Stimulated activated CD8-positive, alpha-beta memory T cell treated with anti-CD3 and anti-CD28 coated beads, Interleukin-15, amount 100 ng/mL, for 48 hours (primary cell): ENCODE data around the gene MCM9.

Experiments used
- DNase-seq, 2 donors: peaks; one replicate each; pipeline ENCODE4 v3.0.0-alpha.2; 2020; ENCODE audit warnings: low read depth in 2 of 2

The MCM9 gene

DNA sequence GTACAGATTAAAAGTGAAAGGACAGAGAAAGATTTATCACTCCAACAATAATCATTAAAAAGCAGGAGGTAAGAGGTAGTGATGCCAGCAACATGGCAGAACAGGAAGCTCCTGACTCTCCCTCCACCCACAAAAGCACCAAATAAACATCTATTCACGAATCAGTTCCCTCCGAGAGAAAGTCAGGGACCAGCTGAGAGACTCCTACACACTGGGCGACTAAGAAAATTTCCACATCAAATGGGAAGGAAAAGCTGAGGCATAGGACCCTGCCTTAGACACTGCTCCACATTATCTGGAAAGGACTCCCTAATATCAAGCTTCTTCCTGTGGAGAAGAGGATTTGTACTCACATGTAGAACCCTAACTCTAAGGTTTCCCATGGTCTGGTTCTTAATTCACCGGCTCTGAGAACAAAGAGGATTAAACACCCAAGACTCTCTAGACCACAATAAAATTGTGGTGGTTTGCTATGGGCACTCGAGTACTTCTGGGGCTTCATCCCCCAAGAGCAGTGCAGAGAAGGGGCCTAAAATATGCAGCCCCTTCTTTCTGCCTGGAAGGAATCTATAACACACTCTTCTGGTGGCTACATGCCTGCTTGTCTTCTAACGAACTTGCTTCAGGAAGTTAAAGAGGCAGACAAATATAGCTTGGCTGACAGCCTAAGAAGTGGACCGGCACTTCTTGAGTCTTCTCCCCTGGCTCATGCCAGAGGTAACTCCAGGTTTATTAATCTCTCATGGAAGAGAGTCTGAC, 70.4 kb downstream of the MCM9 start:
- DNase-seq = no peak

DNA sequence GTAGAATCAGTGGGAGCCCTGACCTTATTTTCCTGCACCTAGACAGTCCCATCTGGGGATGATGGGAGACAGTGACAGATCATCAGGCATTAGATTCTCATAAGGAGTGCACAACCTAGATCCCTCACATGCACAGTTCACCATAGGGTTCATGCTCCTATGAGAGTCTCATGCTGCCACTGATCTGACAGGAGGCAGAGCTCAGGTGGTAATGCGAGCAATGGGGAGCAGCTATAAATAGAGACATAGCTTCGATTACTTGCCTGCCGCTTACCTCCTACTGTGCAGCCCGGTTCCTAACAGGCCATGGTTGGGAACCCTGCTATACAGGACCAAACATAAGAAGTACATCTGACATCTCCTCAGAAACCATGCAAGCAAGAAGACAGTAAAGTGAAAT, 72.5 kb downstream of the MCM9 start:
- DNase-seq = no peak

DNA sequence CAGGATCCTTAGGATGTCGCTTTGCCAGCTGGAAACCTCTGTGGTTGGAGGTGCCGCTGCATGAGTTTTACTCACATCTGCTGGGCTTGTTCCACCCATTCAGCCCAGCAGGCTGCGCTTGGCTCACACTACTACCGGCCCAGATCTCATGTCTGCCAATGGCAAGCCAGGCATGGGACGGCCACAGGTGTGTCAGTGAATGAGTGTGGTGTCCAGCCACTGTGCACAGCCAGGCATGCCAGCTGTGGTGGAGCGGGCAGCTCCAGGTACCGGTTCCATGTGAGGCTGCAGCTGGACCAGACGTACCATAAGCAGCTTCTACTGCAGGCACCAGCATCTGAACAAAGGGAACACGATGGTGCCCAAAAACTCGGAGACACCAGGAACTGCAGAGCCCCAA, 74.1 kb downstream of the MCM9 start:
- DNase-seq = no peak

DNA sequence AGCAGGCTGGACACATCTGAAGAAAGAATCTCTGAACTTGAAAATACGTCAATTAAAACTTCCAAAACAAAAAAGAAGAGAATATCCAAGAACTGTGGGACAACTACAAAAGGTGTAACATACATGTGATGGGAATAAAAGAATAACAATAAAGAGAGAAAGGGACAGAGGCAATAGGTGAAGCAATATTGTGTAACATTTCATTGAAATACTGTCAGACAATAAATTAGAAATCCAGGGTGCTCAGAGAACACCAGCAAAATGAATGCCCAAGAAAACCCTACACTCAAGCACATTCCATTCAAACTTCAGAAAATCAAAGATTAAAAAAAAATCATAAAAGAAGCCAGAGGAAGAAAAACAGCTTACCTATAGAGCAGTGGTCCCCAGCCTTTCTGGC, 74.6 kb downstream of the MCM9 start:
- no peak for DNase-seq

DNA sequence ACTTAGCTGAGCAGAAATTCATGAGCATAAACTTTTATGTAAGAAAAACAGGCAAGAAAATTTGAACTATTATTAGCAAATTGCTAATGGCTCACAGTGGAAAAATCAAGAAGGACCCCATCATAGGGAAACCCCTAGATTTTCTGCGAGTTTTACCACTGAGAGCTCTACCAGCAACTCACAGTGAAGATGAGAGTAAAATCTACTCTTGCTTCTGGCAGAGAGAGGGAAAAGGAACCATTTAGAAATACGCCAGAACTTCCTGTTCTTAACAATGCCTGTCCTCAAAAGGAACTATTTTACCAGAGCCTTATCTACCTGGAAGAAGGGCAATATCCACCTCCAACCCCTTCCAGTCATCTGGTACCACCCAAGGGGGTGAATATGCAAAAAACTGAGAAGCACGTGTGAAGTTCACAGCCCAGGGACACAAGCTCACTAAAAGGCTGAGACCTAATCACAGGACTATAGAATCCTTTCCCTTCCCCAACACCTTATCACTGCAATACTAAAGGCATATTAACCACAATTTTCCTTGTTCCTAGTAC, 75.4 kb downstream of the MCM9 start:
- no peak for DNase-seq

DNA sequence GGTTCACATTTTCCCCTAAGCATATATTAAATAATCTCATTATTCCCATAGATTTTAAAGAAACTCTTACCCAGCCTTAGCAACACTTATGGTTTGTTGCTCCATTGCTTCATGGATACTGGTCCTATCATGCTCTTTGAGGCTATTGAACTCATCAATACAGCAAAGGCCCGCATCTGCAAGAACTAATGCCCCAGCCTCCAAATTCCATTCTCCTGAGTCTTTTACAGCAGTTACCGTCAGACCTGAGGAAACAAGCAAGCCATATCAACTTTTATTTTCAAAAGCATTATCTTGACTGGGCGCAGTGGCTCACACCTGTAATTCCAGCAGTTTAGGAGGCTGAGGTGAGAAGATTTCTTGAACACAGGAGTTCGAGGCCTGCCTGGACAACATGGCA, 78.7 kb downstream of the MCM9 start:
- no peak for DNase-seq

DNA sequence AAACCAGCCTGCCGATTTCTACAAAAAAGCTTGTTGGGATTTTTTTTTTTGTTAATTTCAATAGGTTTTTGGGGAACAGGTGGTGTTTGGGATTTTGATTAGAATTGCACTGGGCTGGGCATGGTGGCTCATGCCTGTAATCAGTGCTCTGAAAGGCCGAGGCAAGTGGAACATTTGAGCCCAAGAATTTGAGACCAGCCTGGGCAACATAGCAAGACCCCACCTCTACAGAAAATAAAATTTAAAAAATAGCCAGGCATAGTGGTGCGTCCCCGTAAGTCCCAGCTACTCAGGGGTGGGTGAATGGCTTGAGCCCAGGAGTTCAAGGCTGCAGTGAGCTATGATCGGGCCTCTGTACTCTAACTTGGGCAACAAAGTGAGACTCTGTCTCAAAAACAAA, 81.6 kb downstream of the MCM9 start:
- no peak for DNase-seq

DNA sequence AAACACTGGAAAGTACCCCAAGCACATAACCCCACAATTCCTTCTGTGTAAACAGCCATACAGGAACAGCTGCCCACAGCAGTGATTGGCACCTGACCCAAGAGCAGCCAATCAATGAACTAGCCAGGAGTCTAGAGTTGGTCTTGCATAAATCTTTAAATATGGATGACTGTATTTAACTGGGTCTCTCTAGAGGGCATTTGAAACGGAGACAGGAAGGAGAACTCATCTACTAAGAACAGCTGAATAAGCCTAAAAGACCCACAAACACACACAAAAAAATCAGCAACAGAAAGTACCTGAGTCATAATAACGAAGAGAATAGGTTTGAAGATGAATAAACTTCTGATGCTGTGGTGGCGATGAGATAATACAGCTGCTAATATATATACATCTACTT, 90.0 kb downstream of the MCM9 start:
- DNase-seq = no peak

DNA sequence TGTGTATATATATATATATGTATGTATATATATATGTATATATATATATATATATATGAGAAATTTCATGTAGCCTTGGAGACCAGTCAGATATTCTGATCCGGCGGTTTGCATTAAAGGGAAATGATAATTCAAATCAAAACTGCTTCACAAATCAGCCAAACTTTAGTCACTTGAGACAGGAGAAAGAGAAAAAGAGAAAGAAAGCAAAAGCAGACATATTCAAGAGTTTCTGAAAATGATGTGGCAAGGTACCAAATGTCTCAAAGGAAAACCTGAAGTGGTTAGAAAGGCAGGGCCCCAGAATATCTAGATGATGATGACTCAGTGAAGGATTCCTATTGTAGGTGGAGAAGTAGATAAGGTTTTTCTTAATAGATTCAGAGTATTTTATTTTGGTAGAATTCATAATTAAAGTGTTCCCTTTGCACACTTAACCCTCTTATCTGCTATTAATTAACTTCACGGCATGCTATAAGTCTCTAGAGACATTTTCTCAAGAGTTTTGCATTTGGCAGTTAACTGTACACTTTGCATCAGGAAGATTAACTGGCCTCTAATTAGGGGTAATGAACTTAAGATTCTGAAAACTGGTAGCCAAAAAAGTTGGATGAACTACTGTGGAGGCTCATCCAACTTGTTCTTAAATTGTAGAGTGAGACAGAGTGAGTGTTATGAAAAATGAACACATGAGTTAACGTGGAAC, 91.1 kb downstream of the MCM9 start:
- no peak for DNase-seq

DNA sequence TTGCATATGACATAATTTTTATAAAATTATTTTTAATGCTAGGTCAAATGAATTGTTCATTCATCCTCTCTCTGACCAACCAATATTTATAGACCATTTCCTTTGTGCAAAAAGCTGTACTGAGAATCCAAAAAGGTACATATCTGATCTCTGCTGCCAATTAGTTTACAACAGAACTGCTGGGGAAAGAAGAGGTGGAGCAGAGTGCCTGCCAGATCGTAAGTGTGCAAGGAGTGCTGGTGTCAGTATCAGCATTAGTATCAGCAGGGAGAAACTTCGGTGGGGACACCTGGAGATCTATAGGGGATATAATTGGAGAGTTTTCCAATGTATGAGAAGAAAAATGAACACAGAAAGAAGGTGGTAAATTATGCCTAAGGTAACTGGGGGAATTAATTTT, 104.3 kb downstream of the MCM9 start:
- no peak for DNase-seq

DNA sequence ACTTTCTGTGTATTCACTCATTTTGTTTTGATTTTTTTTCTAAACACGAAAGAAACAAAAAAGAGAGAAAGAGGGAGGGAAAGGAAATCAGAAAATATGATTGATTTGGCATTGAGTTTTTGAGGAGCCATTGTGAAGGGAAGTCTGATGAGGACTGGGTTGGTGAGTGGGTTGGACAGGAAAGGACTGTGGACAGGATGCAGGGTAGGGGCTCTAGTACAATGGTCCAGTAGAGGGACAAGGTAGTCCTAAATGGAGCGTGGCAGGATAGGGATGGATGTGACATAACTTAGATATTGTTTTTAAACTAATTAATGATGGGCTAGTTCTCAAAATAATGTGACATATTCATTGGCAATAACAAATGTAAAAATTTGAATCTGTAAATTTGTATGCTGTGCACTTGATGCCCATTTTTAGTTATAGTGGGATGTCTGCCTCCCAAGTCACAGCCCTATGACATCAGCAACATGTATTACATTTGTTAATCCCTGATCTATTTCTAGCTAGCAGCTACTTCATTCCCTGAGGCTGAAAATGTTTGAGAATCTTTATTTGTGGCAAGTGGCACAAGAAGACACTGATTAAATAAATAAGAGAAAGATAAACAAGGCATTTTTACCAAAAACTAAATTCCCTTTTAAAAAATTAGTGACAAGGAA, 105.0 kb downstream of the MCM9 start:
- DNase-seq = no peak

DNA sequence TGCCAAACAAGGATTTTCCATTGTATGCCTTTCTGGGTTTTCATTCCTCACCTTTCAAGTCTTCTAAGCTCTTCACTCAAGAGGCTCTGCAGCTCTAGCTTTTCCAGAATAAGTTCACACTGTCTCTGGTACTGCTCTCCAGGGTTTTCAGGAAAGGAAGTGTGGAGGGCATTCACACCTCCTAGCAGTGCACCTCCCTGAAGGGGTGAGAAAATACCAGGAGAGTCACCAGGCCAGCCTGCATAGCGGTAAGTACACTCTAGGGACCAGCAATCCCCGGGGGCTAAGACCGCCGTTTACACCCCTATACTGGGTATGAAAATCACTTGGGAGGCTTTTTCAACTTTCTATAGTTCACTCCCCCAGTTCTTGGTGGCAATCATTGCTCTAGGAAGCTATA, 108.9 kb downstream of the MCM9 start:
- DNase-seq = no peak

DNA sequence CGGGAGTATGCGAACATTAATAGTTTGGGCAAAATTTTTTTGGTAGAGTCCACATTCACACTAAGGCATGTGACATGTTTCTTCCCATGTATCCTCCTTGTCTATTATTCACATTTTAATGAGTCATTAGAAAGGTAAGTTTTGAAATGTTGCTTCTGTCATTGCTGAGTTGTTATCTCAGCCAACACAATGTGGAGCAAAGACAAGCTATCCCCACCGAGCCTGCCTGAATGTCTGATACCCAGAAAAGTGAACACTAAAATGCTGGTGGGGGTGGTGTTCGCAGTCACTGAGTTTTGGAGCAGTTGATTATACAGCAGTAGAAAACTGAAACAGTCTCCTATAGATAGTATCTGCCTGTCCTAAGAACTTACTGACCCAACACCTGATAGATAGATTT, 109.3 kb downstream of the MCM9 start:
- DNase-seq = no peak

DNA sequence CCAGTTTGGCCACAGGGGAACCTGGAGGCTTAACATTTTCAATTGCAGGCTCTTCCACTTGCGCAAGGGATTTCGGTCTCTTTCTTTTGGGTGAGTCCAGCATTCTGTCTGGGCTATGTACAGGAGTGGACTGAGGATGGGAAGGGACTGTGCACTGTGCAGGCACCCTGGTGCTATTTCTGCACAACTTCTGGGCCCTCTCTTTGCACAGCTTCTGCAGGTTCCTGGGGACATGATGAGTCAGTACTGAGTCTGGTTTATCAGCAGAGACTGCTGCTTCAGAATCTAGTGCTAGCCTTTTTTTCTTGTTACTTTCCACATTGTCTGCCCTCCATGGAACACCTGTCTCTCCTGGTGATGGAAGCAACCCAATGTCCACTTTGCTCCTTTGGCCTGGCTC, 119.5 kb downstream of the MCM9 start:
- no peak for DNase-seq

DNA sequence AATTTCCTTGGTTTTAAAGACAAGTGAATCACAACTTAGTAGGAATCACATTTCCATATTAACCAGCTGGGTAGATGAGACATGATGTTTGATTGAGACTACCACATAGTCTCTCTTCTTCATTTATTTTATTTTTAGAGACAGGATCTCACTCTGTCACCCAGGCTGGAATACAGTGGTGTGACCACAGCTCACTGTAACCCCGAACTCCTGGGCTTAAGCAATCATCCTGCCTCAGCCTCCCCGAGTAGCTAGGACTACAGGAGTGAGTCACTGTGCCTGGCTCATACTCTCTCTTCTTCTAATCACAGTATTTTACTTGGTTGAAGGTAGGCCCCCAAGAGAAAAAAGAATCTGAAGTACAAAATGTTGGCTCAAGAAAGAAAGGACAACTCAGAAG, 121.2 kb downstream of the MCM9 start:
- DNase-seq = peak in 1 of 2 donors; percentile 30

DNA sequence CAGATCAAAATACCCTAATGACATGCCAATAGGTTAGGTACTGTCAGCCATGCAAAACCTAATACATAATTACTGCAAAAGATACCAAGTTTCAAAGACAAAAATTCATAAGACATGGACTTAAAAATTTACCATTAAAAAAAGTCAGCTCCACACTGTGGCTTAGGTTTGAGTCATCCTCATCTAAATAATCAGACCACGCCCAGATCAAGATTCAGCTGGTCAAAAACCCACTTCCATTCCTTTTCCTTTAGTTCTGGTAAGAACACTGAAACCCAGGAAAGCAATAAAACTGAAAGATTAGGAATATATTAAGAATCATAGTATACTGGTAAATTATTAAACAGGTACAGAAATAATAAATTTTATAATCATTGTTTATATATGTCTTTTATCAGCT, 122.0 kb downstream of the MCM9 start:
- DNase-seq = no peak

DNA sequence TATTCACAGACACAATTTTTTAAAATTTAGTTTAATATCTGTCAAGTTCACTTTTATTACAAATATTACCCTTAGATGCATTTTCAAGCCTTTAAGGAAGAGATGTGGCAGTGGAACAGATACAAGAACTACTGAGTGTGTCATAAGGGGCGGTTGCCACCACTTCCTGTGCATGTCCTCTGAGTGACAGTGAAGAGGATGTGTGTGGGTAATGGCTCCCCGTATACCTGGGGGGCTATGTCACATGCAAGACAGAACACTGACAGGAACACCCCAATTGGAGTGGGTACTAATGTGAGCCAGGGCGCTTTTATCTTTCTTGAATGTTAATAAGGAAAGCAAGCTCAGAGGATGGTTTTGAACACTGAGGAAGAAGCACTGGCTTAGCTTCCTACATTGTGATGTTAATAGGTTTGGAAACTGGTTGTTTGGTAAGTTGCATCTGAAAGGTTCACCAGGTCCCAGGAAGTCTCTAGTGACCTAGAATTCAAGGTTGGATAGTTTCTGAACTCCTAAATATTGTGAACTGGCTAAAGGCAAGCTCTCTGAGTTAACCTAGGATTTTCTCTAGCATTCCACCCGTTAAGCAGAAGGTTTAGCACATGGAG, 124.4 kb downstream of the MCM9 start:
- peak; percentile 48 to 51 for DNase-seq

DNA sequence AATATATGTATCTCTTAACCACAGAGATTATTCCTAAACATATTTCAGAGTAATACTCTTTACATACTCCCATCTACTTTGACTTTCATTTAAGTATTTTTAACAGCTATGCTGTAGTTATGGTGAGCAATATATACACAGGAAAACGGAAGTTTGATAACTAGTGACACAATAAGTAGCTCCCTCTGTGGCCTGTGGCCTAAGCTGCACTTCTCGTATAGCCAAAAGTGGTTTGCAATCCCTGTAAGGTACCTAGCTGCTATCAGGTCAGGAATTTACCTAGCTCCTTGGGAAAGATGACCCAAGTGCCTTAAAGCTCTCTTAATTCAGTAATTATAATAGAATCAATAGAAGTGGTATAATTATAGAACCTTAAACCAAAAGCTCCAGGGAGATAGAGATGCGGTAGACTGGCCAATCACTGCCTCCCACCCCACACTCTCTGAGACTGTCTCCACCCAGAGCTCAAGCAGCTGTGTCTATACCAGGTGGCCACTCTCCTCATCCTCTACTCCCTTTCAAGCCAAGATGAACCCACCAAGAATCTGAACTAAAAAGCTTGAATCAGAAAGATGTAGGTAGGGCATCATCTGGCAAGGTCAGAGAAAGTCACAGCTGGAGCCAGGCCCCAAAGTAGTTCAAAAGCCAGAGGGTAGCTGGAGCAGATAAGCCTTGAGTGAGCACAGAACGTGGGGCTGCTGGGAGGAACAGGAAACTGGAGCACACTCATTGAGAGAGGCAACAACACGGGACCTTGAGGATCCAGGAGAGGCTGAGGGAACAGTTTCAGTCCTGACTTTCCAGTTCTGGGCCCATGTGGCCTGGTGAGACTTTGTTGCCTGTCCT, 125.9 kb downstream of the MCM9 start:
- no peak for DNase-seq

DNA sequence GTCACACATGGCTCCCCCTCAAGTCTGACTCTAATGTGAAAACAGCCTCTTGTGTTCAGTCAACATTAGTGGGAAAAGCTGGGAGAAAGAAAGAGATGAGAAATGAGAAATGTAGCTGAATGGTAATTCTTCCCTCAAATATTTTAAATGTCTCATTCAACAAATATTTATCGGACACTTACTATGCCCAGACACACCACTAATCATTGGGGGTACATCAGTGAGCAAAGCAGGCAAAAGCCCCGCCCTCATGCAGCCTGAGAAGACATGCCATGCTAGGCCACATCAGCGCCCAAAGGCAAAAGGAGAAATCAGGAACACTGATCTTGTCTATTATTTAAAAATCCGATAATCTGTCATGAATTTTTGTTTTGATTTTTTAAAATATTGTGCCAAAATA, 130.9 kb downstream of the MCM9 start:
- no peak for DNase-seq

DNA sequence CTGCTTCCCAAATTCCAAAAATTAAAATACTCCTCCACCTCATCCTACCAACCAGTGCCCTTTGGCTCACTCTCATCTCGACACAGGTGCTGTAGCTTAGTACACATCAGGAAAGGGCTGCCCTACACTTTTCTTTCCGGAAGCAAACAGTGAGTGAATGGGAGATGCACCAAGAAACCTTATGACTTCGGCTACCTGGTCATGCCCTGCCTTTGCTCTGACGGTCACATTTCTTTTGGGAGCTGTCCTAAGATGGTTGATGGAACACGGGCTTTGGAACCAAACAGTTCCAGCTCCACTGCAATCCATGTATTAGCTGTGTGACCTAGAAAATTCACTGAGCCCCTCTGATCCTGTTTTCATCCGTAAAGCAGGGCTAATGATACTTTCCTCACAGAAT, 133.7 kb downstream of the MCM9 start:
- no peak for DNase-seq

DNA sequence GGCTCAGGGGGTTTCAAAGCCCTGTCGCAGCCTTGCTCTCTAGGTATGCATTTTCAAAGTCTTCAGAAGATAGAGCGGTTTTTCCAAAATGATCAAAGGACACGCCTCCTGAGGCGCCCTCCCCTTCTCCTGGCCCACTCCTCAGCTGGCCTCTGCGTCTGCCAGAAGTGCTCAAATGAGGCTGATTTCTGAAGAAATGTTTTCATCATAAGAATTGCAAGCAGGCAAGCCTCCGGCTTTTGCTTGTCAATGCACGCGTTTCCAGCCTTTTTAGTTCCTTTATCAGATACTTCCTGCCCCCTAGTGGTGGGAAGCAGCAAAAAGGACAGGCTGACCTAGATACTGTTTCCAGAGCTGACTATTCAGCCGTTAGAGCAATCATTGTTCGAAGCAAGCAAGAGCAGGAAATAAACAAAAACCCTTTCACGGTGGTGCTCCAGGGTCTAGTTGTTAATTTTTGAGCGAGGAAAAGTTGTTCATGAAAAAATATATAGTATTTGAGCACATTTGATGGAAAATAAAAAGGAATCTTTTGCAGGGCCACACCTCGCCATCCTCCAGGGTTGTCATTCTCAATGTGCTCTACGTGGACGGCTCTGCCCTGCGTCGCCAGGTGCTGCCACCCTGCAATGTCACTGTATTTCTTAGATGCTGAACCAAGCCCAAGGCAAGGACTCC, 134.4 kb downstream of the MCM9 start:
- DNase-seq = peak; percentile 60 to 62
